GM21447 (cell line): ENCODE results near the gene UGT1A8.

ENCODE experiments used
- ATAC-seq: cut with Tn5 transposase; IDR thresholded peaks from one replicate; pipeline ENCODE4 v1.9.1; 2021; ENCODE audit not compliant: unreplicated experiment

Gene UGT1A8

GRCh38 chr2:233761040-233761769 is 143.8 kb downstream of the UGT1A8 start:
- ATAC-seq, result no peak

DNA sequence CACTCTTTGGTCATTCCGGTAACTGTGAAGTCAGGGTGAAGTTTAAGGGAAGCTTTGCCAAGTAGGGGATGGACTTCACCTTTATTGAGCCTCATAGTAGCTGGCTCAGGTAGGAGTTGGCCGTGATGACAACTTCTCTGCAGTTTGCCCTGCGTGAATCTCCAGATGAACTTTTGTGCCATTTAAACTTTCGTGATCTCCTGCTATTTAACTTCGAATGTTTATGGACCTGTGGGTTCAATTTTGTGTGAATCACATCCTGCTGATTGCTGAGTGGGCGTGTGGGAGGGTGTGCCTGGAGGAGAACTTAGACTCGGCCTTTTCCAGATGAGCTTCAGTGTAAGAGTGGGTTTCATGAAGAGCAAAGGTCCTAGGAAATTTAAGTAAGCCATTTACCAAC is 146.8 kb downstream of the UGT1A8 start:
- no peak for ATAC-seq

GRCh38 chr2:233764761-233765160 is 147.3 kb downstream of the UGT1A8 start:
- ATAC-seq, result no peak

DNA sequence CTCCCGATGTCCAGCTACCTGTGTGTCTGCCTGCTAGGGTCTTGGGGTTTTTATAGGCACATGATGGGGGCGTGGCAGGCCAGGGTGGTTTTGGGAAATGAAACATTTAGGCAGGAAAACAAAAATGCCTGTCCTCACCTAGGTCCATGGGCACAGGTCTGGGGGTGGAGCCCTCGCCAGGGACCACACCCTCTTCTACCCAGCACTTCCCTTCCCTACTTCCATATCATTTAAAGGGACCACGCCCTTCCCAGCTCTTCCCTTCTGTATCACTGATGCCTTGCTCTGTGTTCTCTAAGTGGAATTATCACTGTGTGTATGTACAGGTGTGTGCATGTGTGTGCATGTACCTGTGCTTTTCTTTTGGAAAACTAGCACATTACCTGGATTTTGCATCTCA is 149.0 kb downstream of the UGT1A8 start:
- no peak for ATAC-seq

- ATAC-seq, result no peak
Observed at GRCh38 chr2:233768076-233768475, 150.6 kb downstream of the UGT1A8 start.

- ATAC-seq, result no peak
Observed at GRCh38 chr2:233769260-233769659, 151.8 kb downstream of the UGT1A8 start.

DNA sequence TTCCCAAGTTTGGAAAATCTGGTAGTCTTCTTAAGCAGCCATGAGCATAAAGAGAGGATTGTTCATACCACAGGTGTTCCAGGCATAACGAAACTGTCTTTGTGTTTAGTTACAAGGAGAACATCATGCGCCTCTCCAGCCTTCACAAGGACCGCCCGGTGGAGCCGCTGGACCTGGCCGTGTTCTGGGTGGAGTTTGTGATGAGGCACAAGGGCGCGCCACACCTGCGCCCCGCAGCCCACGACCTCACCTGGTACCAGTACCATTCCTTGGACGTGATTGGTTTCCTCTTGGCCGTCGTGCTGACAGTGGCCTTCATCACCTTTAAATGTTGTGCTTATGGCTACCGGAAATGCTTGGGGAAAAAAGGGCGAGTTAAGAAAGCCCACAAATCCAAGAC is 154.7 kb downstream of the UGT1A8 start:
- no peak for ATAC-seq

DNA sequence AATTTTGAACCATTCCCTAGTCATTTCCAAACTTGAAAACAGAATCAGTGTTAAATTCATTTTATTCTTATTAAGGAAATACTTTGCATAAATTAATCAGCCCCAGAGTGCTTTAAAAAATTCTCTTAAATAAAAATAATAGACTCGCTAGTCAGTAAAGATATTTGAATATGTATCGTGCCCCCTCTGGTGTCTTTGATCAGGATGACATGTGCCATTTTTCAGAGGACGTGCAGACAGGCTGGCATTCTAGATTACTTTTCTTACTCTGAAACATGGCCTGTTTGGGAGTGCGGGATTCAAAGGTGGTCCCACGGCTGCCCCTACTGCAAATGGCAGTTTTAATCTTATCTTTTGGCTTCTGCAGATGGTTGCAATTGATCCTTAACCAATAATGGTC is 155.2 kb downstream of the UGT1A8 start:
- ATAC-seq, result no peak

GRCh38 chr2:233773854-233774253 is 156.4 kb downstream of the UGT1A8 start:
- no peak for ATAC-seq

GRCh38 chr2:233775414-233775813 is 158.0 kb downstream of the UGT1A8 start:
- ATAC-seq, result no peak

- no peak for ATAC-seq
Observed at GRCh38 chr2:233778030-233778429, 160.6 kb downstream of the UGT1A8 start, which contains the start of gene MROH2A. TSS of gene MROH2A (plus strand) at chr2:233778330. CDS start at chr2:233779359, 1,029 bp downstream.

GRCh38 chr2:233779722-233780121 is 162.3 kb downstream of the UGT1A8 start:
- ATAC-seq, result no peak

- no peak for ATAC-seq
Observed at GRCh38 chr2:233780771-233781170, 163.3 kb downstream of the UGT1A8 start.

DNA sequence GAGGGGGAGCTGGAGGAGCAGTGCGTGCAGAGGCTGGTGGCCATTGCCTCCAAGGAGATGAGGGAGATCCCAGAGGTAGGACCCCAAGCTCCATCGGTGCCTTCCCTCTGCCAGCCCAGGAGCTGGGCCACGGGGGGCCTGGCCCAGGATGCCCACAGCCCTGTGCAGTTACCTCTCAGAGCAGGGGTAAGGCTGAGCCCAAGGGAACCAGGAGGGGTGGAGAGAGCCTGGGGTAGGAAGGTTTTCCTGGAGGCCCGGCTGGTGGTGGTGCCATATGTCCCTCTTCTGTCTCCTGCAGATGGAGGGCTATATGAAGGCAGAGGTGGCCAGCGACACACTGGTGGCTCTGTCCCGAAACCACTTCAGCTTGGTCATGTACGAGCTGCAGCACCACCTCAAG is 172.1 kb downstream of the UGT1A8 start:
- ATAC-seq, result no peak

DNA sequence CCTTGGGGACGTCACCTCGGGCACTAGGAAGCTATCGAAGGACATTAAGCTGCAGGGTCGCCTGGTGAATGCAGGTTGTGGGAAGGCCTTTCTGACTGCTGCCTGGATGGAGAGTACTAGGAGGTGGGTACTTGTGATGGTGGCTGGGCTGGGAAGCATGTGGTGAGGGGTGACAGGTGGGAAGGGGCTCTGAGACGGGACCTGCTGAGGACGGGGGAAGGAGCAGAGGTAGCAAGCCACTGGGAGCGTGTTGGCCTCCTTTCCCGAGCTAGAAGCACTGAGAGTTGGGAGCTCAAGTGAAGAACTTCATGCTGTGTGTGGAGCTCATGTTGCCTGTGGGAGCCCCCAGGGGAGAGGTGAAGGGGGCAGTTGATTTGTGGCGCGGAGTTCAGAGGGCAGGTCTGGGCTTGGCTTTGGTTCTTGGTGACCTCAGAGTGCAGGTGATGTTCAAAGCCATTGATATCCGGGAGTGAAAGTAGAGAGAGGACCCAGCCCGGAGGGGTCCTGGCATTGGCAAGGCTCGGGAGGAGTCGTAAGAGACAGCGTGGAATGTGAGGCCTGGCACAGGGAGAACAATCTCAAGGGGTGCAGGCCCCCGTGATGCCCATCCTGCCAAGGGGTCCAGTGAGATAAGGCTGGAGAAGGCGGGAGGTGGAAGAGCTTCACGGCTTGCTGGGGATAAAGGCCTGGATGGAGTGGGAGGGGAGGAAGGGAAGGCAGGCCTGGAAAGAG is 173.9 kb downstream of the UGT1A8 start:
- no peak for ATAC-seq

- no peak for ATAC-seq
Observed at GRCh38 chr2:233791883-233792329, 174.5 kb downstream of the UGT1A8 start.

DNA sequence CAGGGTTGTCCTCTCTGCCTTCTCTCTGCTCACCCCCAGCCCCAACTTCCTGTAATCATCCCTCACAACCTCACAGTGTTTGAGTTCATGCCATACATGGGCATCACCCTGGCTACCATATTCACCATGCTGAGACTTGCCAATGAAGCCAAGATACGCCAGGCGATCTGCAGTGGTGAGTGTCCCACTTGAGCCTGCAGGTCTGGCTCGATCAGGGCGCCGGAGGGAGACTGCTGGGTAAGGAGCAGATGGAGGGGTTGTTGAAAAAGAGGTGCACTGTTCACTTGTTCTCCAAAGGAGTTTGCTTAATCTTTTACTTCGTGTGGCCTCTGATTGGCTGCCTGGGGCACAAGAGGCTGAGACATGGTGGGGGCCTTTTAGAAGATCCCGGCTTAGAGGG is 175.3 kb downstream of the UGT1A8 start:
- no peak for ATAC-seq

- no peak for ATAC-seq
Observed at GRCh38 chr2:233793465-233794127, 176.2 kb downstream of the UGT1A8 start.

GRCh38 chr2:233794128-233794658 is 176.8 kb downstream of the UGT1A8 start:
- no peak for ATAC-seq

GRCh38 chr2:233795735-233796171 is 178.3 kb downstream of the UGT1A8 start:
- ATAC-seq, result no peak

DNA sequence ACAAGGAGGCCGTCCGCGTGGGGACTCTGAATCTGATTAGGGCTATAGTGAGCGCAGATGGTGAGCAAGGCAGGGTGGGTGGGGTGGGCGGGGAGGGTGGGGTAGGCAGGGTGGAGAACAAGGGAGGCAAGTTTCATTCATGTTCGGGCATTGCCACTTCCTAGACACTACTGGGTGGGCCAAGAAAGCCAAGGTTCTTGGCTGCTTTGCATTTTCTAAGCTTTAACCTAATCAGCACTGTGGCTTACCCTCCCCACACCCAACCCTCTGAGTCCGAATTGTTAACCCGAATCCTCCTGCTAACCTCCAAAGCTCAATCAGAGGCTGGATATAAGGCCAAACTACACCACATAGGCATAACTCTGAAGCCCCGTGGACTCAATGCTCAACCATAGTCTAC is 178.8 kb downstream of the UGT1A8 start:
- no peak for ATAC-seq
